PC-9 (cell line): ENCODE data around the gene CD274. TPM values are rescaled to one million over a fixed set of nuclear protein-coding genes. Genes with fewer than 3 reads are reported as not detected.

Experiments used
- BruUV-seq: library from RNA; stranded (reverse); fragments of 400-500 nt; replicated peaks from 2 replicates; lab custom pipeline; 2021; lab: Mats Ljungman, UMichigan
- CTCF ChIA-PET: fragments of 300-600 bp; sonication (Branson Sonifier 250); formaldehyde crosslinking; loops from one replicate; lab custom pipeline; 2022; ENCODE audit warnings: antibody characterized with exemption; lab: Charles Lee
- POLR2A ChIA-PET: fragments of 300-600 bp; sonication (Branson Sonifier 250); formaldehyde crosslinking; loops from one replicate; lab custom pipeline; 2022; ENCODE audit warnings: antibody characterized with exemption; ENCODE audit not compliant: unreplicated experiment; lab: Charles Lee
- DNase-seq, 2 experiments: peaks; one replicate each; pipeline versions ENCODE4 v3.0.0 to v3.0.0-alpha.2; 2015 to 2022; ENCODE audit warnings: mixed read lengths in 1 of 2
- H2AFZ ChIP-seq: fragments of 200-600 bp; sonication (generic); 2 replicates; pipeline ENCODE4 v1.8.1; 2017; ENCODE audit warnings: antibody characterized with exemption
- H3F3A ChIP-seq: fragments of 200-600 bp; sonication (generic); 2 replicates; pipeline ENCODE4 v1.8.1; 2017; ENCODE audit warnings: antibody characterized with exemption, mild to moderate bottlenecking, low read depth; ENCODE audit not compliant: insufficient read depth
- H3K27ac ChIP-seq: fragments of 200-600 bp; sonication (generic); 2 replicates; pipeline ENCODE4 v1.6.1; 2016; ENCODE audit warnings: mixed run types
- H3K27me3 ChIP-seq: fragments of 200-600 bp; sonication (generic); 2 replicates; pipeline ENCODE4 v1.6.1; 2016; ENCODE audit warnings: low read depth, mixed run types; ENCODE audit not compliant: insufficient read depth
- H3K36me3 ChIP-seq: fragments of 200-600 bp; sonication (generic); 2 replicates; pipeline ENCODE4 v1.6.1; 2016; ENCODE audit warnings: low read depth, mixed run types
- H3K4me1 ChIP-seq: fragments of 200-600 bp; sonication (generic); replicated peaks from 2 replicates; pipeline ENCODE4 v1.6.1; 2016; ENCODE audit warnings: mixed run types; ENCODE audit not compliant: insufficient read depth
- H3K4me2 ChIP-seq: fragments of 200-600 bp; sonication (generic); 2 replicates; pipeline ENCODE4 v1.6.1; 2017; ENCODE audit warnings: mixed run types
- H3K4me3 ChIP-seq: fragments of 200-600 bp; sonication (generic); 2 replicates; pipeline ENCODE4 v1.6.1; 2016; ENCODE audit warnings: mixed run types
- H3K79me2 ChIP-seq: fragments of 200-600 bp; sonication (generic); 2 replicates; pipeline ENCODE4 v1.6.1; 2017; ENCODE audit warnings: low read depth, mixed run types
- H3K9me2 ChIP-seq: fragments of 200-600 bp; sonication (generic); 2 replicates; pipeline ENCODE4 v1.8.1; 2017; ENCODE audit warnings: mild to moderate bottlenecking; ENCODE audit not compliant: insufficient read depth
- H3K9me3 ChIP-seq: fragments of 200-600 bp; sonication (generic); 2 replicates; pipeline ENCODE4 v1.8.1; 2016; ENCODE audit warnings: low read depth; ENCODE audit not compliant: insufficient read depth
- H4K20me1 ChIP-seq: fragments of 200-600 bp; sonication (generic); 2 replicates; pipeline ENCODE4 v1.8.1; 2017; ENCODE audit not compliant: insufficient read depth
- EZH2 ChIP-seq: fragments of 200-600 bp; sonication (generic); IDR thresholded peaks from 2 replicates; pipeline ENCODE4 v1.8.0; 2017; ENCODE audit warnings: antibody characterized with exemption, low read depth
- intact Hi-C: fragments of 100-400 bp; cut with micrococcal nuclease; formaldehyde crosslinking; loops from one replicate; pipeline ENCODE4 v1.10.0; 2022; ENCODE audit not compliant: unreplicated experiment
- total RNA-seq: library from RNA; stranded (reverse); gene quantifications from 2 replicates; pipeline ENCODE4 v1.2.3, GENCODE V29; 2021
- TF ChIP-seq, protein P1 (sequence below): fragments of 200-600 bp; sonication (generic); conservative IDR thresholded peaks from 2 replicates; pipeline ENCODE4 v1.6.1; 2017; ENCODE audit warnings: mixed run types, antibody characterized with exemption, mild to moderate bottlenecking, moderate library complexity

CD274 gene
- total RNA-seq, 1 experiment from 2014 or later: 4.4 TPM

- Histone ChIP-seq H3K4me2 (peak overlapping the region; percentile 98), H3K36me3 (no peaks in the 10 kb centered on the region), H3K4me1 (peaks cover 24% of the 10 kb centered on the region), H3K4me3 (peak overlapping the region; percentile 80; the same call in 1 of the 2 replicates), H3F3A (peaks cover 24% of the 10 kb centered on the region; the same call in 1 of the 2 replicates), H3K9me3 (no peaks in the 10 kb centered on the region), H3K27ac (peak overlapping the region; percentile 84), H4K20me1 (no peaks in the 10 kb centered on the region), H2AFZ (no peak overlapping the region), H3K79me2 (no peaks in the 10 kb centered on the region), H3K27me3 (no peaks in the 10 kb centered on the region), H3K9me2 (no peaks in the 10 kb centered on the region)
- intact Hi-C loops: loop anchor here (2.0 to 10.0 kb wide), 3 partner anchors 155 to 679 kb away; partner anchors contain the start of gene JAK2
- ChIA-PET CTCF (no interaction called here), POLR2A (interaction anchor here (1.1 kb wide), 1 partner anchor 451 kb away, joined by 6 read pairs; the partner anchor contains the start of gene JAK2)
- DNase-seq: peak in 1 of 2 experiments; percentile 71
- no TSS peak for BruUV-seq
- TF ChIP-seq EZH2: no peak
- TF ChIP-seq, protein P1, sequence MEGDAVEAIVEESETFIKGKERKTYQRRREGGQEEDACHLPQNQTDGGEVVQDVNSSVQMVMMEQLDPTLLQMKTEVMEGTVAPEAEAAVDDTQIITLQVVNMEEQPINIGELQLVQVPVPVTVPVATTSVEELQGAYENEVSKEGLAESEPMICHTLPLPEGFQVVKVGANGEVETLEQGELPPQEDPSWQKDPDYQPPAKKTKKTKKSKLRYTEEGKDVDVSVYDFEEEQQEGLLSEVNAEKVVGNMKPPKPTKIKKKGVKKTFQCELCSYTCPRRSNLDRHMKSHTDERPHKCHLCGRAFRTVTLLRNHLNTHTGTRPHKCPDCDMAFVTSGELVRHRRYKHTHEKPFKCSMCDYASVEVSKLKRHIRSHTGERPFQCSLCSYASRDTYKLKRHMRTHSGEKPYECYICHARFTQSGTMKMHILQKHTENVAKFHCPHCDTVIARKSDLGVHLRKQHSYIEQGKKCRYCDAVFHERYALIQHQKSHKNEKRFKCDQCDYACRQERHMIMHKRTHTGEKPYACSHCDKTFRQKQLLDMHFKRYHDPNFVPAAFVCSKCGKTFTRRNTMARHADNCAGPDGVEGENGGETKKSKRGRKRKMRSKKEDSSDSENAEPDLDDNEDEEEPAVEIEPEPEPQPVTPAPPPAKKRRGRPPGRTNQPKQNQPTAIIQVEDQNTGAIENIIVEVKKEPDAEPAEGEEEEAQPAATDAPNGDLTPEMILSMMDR: no peak
Observed at GRCh38 chr9:5435912-5436311, 14.4 kb upstream of the CD274 start.

GRCh38 chr9:5436441-5436840 is 13.9 kb upstream of the CD274 start:
- H3K4me1 ChIP-seq: peaks cover 24% of the 10 kb centered on the region
- H3K9me3 ChIP-seq: no peaks in the 10 kb centered on the region
- peak overlapping the region; percentile 80 for H3K4me3 ChIP-seq
- H3K27me3 ChIP-seq: no peaks in the 10 kb centered on the region
- peak overlapping the region; percentile 75; the same call in 1 of the 2 replicates for H2AFZ ChIP-seq
- no peak for TF ChIP-seq EZH2
- TF ChIP-seq, protein P1: no peak
- H3K36me3 ChIP-seq: no peaks in the 10 kb centered on the region
- H3F3A ChIP-seq: peaks cover 24% of the 10 kb centered on the region; the same call in 1 of the 2 replicates
- H3K79me2 ChIP-seq: no peaks in the 10 kb centered on the region
- DNase-seq: peak in 1 of 2 experiments; percentile 40
- H3K27ac ChIP-seq: peak overlapping the region; percentile 84
- POLR2A ChIA-PET: interaction anchor here (0.7 to 1.1 kb wide), 2 partner anchors 32 to 452 kb away, joined by 5 to 6 read pairs; partner anchors contain the start of gene JAK2
- CTCF ChIA-PET: interaction anchor here (0.6 kb wide), 1 partner anchor 14 kb away, joined by 3 read pairs; no protein-coding TSS in a partner anchor
- H3K9me2 ChIP-seq: no peaks in the 10 kb centered on the region
- intact Hi-C loops: loop anchor here (2.0 to 10.0 kb wide), 3 partner anchors 154 to 679 kb away; partner anchors contain the start of gene JAK2
- peak overlapping the region; percentile 98 for H3K4me2 ChIP-seq
- H4K20me1 ChIP-seq: no peaks in the 10 kb centered on the region
- BruUV-seq: no TSS peak

DNA sequence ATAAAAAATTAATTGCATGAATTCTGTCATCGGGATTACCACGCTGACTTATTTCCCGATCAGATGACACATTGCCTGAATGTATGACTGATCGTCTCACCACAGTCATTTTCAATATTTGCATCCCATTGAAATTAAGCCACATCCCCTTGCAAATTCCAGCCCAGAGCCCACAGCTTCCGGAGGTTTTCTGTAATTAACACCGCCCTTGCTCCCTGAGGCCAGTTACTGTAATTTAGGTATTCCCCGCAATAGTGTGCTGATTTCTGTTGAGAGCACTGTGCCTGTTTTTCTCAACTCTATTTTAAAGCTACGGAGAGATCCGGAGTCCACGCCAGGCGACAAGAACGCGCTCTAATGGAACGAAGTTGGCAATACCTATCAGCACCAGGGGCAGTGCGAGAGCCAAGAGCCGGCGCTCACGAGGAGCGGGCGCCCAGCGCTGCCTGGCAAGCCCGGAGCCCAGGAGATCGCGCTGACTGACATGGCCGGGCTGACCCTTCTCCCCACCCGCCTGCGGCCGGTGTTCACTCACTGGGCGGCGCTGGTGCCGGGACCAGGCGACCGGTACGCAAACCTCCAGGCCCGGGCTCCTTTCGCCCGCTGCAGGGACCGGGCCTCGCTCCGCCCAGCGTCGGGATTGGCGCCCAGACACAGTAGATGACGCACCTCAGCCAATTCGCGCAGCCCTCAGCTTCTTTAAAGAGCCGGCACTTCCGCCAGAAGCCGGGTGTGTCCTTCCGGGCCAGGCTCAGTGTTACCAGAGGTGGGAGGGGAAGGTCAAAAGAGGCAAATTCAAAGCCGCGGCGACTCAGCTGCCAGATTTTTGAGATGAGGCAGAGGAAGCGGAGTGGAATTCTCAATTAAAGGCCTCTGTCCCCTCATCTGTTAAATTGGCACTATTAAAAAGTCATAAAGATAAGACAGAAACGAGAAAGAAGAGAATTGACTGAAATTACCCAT is 12.8 kb upstream of the CD274 start, which contains the start of gene PLGRKT:
PLGRKT (minus strand) TSS at position 672 of the 963 bp plus-strand sequence. CDS start 5,948 bp downstream, outside the sequence.
- no peaks in the 10 kb centered on the region for H3K27me3 ChIP-seq
- TF ChIP-seq, protein P1: no peak; the same call in 1 of the 2 replicates
- TF ChIP-seq EZH2: no peak
- H3K4me1 ChIP-seq: peaks cover 24% of the 10 kb centered on the region
- CTCF ChIA-PET: no interaction called here
- H3K9me3 ChIP-seq: no peaks in the 10 kb centered on the region
- intact Hi-C loops: loop anchor here (2.0 to 10.0 kb wide), 3 partner anchors 153 to 680 kb away; partner anchors contain the start of gene JAK2
- H3K4me2 ChIP-seq: peak within 1 kb of the TSS; percentile 98
- H2AFZ ChIP-seq: peak within 1 kb of the TSS; percentile 75
- H3K36me3 ChIP-seq: no peaks in the 10 kb centered on the region
- H3K4me3 ChIP-seq: peak within 1 kb of the TSS; percentile 80
- POLR2A ChIA-PET: interaction anchor here (0.6 to 0.9 kb wide), 4 partner anchors 24 to 1942 kb away, joined by 3 to 11 read pairs (median 5); no protein-coding TSS in a partner anchor
- H3F3A ChIP-seq: peaks cover 28% of the 10 kb centered on the region; the same call in 1 of the 2 replicates
- no peaks in the 10 kb centered on the region for H4K20me1 ChIP-seq
- no peaks in the 10 kb centered on the region for H3K9me2 ChIP-seq
- peak; percentile 83 to 84 for DNase-seq
- BruUV-seq: TSS peak; percentile 76
- peak within 1 kb of the TSS; percentile 84 for H3K27ac ChIP-seq
- H3K79me2 ChIP-seq: no peaks in the 10 kb centered on the region
